DMS79 (cell line): ENCODE data around the gene DNAJA2.
"Not testable (repeated sequence)": the region's sequence is repeated elsewhere in the genome, so short reads cannot be mapped to it uniquely, and the experiment has no call there.

Experiments
- DNase-seq: peaks from one replicate; lab custom pipeline; 2025; lab: John Stamatoyannopoulos, UW

DNAJA2 gene

GRCh38 chr16:46973207-46973995, at the start of gene DNAJA2:
DNAJA2 (minus strand) TSS chr16:46973674; CDS start chr16:46973572, 102 bp downstream.
- peak; percentile 41 for DNase-seq

GRCh38 chr16:47019568-47019967, 46.1 kb upstream of the DNAJA2 start:
- DNase-seq = no peak

DNA sequence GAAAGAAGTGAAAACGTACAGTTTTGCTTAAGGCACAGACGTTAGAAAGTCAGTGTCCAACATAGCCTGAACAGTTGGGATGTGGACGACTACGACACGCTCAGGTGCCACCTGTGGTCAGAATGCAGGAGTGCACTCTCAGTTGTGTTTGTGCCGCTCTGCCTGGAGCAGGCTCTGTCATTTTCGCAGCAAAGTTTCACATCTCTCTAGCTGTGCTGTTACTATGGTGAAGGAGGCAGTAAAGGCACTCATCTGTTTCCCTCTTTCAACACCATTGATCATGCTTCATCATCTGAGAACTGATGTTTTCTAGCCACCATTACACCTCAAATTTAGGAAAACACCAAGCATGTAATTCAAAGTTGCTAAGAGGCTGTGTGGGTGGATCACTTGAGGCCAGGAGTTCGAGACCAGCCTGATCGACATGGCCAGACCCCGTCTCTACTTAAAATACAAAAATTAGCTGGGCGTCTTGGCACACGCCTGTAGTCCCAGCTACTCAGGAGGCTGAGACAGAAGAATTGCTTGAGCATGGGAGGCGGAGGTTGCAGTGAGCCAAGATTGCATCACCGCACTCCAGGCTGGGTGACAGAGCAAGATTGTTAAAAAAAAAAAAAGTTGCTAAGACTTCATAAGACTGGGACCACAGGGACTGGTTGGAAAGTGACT, 44.9 kb upstream of the DNAJA2 start:
- DNase-seq = peak; percentile 11

- no peak for DNase-seq
These were observed 44.2 kb upstream of the DNAJA2 start for GRCh38 chr16:47017636-47018035.

DNA sequence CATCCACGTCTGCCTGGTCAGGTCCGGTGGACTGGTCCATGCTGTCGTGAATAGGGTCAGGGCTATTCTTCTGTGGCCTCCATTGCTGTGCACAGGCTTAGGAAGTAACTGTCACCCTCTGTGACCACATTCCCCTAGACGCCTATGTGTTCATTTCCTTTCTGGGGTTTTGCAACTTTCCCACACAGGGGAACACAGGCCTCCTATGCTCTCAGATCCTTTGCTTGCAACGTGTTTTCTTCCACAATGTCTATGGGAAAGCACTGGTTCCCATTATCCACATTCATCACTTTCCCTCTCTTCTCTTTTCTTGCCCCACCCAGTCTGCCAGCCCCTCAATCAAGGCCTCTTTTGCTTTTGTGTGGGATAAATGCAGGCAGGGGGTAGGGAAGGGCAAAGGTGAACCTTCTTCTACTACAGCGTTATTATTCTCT, 43.2 kb upstream of the DNAJA2 start:
- no peak for DNase-seq

DNA sequence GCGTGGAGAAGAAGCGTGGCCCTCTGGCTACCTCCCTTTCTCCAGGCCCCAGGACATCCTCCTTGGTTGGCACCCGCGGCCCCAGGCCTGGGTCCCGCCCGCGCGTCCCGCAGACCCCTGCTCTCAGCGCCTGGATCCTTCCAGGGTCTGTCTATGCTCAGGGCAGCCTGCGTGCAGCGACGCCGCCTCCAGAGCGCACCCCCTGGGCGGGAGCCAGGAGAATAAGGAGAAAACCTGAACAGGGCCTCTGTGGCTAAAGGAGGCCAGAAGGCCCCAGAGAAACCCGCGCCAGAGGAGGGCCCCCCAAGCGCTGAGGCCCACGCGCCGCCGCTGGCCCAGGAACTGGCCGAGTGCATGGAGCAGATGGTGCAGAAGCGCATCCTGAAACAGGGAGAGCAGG, 40.4 kb upstream of the DNAJA2 start:
- DNase-seq = no peak

- no peak for DNase-seq
These were observed 39.7 kb upstream of the DNAJA2 start for GRCh38 chr16:47013172-47013571.

DNA sequence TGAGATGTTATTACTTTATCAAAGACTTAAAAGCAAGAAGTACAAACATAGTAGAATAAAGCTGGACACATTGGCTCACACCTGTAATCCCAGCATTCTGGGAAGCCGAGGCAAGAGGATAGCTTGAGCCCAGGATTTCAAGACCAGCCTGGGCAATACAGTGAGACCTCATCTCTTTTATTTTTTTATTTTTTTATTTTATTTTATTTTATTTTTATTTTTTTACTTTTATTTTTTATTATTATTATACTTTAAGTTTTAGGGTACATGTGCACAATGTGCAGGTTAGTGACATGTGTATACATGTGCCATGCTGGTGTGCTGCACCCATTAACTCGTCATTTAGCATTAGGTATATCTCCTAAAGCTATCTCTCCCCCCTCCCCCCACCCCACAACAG, 37.3 kb upstream of the DNAJA2 start:
- DNase-seq = not testable (repeated sequence)

- DNase-seq = no peak
These were observed 35.1 kb upstream of the DNAJA2 start for GRCh38 chr16:47008612-47009011.

- DNase-seq = no peak
These were observed 34.7 kb upstream of the DNAJA2 start for GRCh38 chr16:47008174-47008573.

GRCh38 chr16:47004652-47005051, 31.2 kb upstream of the DNAJA2 start:
- DNase-seq = no peak

- DNase-seq = not testable (repeated sequence)
These were observed 26.6 kb upstream of the DNAJA2 start for GRCh38 chr16:47000066-47000465.

DNA sequence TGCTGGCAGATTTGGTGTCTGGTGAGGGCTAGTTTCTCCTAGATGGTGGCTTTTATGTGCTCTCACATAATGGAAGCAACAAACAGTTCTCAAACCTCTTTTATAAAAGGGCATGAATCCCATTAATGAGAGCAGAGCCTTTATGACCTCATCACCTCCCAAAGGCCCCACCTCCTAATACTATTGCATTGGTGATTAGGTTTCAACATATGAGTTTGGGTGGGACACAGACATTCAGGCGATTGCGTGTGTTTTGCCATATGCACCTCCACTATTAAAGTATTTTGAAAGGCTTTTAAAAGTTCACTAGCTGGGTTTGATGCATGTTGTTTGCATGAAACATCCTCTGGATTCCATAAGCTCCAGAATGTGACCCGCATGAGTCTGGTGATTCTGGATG, 24.4 kb upstream of the DNAJA2 start:
- DNase-seq = no peak

- DNase-seq = no peak
These were observed 23.5 kb upstream of the DNAJA2 start for GRCh38 chr16:46996952-46997458.

- no peak for DNase-seq
These were observed 22.9 kb upstream of the DNAJA2 start for GRCh38 chr16:46996391-46996790.

GRCh38 chr16:46991729-46992704, 18.5 kb upstream of the DNAJA2 start:
- DNase-seq = no peak

DNA sequence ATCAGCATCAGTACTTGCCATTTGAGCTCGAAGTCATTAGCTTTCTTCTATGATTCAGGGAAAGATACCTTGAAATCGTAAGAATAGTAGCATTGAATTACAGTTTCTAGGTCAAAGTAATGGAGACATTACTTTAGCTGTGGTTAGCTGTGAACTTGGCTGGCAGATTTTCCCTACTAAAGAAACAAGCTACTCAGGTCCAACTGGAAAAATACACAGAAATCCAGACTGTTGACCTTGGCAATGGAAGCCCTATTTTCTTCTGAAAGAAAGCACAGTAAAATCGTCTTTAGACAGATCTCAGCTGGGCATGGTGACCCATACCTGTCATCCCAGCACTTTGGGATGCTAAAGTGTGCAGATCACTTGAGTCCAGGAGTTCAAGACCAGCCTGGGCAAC, 13.4 kb upstream of the DNAJA2 start:
- no peak for DNase-seq

GRCh38 chr16:46986438-46986837, 13.0 kb upstream of the DNAJA2 start:
- no peak for DNase-seq

DNA sequence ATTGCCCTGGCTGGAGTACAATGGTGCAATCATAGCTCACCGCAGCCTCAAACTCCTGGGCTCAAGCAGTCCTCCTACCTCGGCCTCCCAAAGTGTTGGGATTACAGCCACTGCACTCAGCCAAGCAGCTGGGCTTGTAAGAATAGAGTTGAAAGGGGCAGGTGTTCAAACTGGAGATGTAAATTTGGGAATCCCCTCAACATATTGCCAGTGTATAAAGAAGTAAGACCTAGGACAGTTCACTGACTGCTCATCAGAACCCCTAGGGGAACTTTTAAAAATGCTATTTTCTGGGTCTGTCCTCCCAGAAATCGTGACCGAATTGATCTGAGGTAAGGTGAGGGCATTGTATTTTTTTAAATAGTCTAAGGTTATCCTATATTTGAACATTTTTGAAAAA, 8.9 kb upstream of the DNAJA2 start:
- DNase-seq = no peak

DNA sequence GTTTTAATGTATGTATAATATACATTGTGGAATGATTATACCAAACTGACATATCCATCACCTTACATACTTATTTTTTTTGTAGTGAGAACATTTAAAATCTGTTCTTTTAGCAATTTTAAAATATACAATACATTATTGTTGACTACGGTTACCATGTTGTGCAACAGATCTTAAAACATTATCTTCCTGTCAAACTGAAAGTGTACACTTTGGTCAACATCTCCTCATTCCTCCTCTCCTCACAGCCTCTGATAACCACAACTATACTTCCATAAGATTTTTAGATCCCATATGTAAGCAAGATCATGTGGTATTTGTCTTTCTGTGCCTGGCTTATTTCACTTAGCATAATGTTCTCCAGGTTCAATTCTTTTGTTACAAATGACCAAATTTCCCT, 7.5 kb upstream of the DNAJA2 start:
- no peak for DNase-seq

DNA sequence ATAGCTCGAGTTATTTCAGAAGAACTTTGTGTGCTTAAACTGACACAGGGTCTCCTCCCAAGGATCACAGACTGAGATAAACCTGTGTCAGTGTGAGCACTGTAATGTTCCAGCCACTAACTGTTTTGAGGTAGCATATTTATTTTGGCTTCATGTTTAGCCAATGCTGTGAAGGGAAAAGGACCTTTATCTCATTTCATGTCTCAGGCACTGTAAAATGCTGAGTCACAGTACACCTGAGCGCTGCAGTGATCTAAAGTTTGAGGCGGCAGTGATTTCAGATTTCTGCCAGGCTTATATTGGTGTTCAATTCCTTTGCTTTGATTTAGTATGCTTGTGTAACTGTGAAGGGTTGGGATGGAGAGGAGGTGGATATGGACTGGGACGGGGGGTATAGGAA, 3.1 kb upstream of the DNAJA2 start:
- DNase-seq = no peak

DNA sequence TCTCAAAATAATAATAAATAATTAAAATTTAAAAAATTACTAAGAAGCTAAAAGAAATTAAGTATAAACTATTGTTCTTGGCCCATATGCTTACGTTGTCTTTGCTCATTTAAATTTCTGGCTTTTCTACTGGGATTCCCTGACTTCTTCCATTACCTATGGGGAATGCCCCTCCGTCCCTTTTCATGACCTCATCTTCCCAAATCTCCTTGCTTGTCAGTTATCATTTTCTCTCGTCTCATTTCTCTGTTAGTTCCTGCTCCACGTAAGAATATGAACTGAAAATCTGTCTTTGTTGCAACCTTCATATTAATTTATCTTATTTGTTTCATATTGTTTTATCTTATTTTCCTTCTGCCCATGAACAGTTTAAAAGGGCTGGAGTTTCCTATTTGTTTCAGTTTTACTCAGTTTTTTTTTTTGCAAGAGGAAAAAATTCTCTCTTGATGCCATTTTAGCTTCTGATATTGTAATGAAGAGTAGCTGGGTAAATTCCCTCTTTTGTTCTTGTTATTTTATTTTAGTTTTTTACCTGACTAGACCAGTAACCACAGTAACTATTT, 2.5 kb upstream of the DNAJA2 start:
- DNase-seq = no peak
